ENCODE measurements around the gene TRIM59. TPM values are rescaled to one million over a fixed set of nuclear protein-coding genes. Genes with fewer than 3 reads are reported as not detected.

Gene TRIM59
- total RNA-seq, 2 donors from 2014 or later, result 0.99 to 2.1 TPM

GRCh38 chr3:160437083-160437455 lies 12.5 kb downstream of the TRIM59 start:
- H3K4me1 ChIP-seq, result no peaks in the 10 kb centered on the region
- TF ChIP-seq CTCF (IDR thresholded peaks at IDR 0.05) (no peak), POLR2A (IDR thresholded peaks at IDR 0.05) (no peak)
- H3K4me3 ChIP-seq, result no peak overlapping the region
- WGBS, 2 donors, result 77 to 88% methylated on average over 5 of the region's 5 CpGs
- DNase-seq (no peak), ATAC-seq (no peak)
- H3K9me3 ChIP-seq, result no peaks in the 10 kb centered on the region
- intact Hi-C loops (cut with DNase I), result no loop called here
- peaks cover 0 to 7% of the 10 kb centered on the region in 2 donors for H3K36me3 ChIP-seq (replicated peaks in 1 of 2; ENCODE audit: insufficient read depth in 1 of 2, low read depth in 2 of 2)
- H3K27ac ChIP-seq, result no peak overlapping the region
- H3K27me3 ChIP-seq, result no peaks in the 10 kb centered on the region

GRCh38 chr3:160435747-160436146 lies 13.8 kb downstream of the TRIM59 start:
- H3K4me3 ChIP-seq, result no peak overlapping the region
- no peaks in the 10 kb centered on the region for H3K9me3 ChIP-seq
- H3K36me3 ChIP-seq (replicated peaks in 1 of 2; ENCODE audit: insufficient read depth in 1 of 2, low read depth in 2 of 2), result peaks cover 3 to 13% of the 10 kb centered on the region in 2 donors
- DNase-seq (no peak), ATAC-seq (no peak)
- 96 to 100% methylated on average over 1 of the region's 1 CpG for WGBS, 2 donors
- no peak for TF ChIP-seq CTCF (IDR thresholded peaks at IDR 0.05)
- TF ChIP-seq POLR2A (IDR thresholded peaks at IDR 0.05), result no peak
- no peak overlapping the region for H3K27ac ChIP-seq
- no peaks in the 10 kb centered on the region for H3K27me3 ChIP-seq
- intact Hi-C loops (cut with DNase I), result no loop called here
- H3K4me1 ChIP-seq, result no peaks in the 10 kb centered on the region

- H3K36me3 ChIP-seq (replicated peaks in 1 of 2; ENCODE audit: insufficient read depth in 1 of 2, low read depth in 2 of 2), result peaks cover 3 to 13% of the 10 kb centered on the region in 2 donors
- H3K27ac ChIP-seq, result no peak overlapping the region
- no peak overlapping the region for H3K4me3 ChIP-seq
- H3K9me3 ChIP-seq, result no peaks in the 10 kb centered on the region
- DNase-seq, result no peak
- H3K27me3 ChIP-seq, result no peaks in the 10 kb centered on the region
- no peaks in the 10 kb centered on the region for H3K4me1 ChIP-seq
- ATAC-seq, result no peak
- 93% methylated on average over 2 of the region's 2 CpGs for WGBS, 2 donors
- no peak for TF ChIP-seq POLR2A (IDR thresholded peaks at IDR 0.05)
- TF ChIP-seq CTCF (IDR thresholded peaks at IDR 0.05), result no peak
- intact Hi-C loops (cut with DNase I), result no loop called here
Observed at GRCh38 chr3:160435095-160435494, 14.5 kb downstream of the TRIM59 start.

- ATAC-seq (no peak), DNase-seq (no peak)
- no peaks in the 10 kb centered on the region for H3K4me1 ChIP-seq
- H3K36me3 ChIP-seq (replicated peaks in 1 of 2; ENCODE audit: insufficient read depth in 1 of 2, low read depth in 2 of 2), result peaks cover 3 to 13% of the 10 kb centered on the region in 2 donors
- intact Hi-C loops (cut with DNase I), result no loop called here
- H3K9me3 ChIP-seq, result no peaks in the 10 kb centered on the region
- no peak for TF ChIP-seq POLR2A (IDR thresholded peaks at IDR 0.05)
- no peak for TF ChIP-seq CTCF (IDR thresholded peaks at IDR 0.05)
- H3K27me3 ChIP-seq, result no peaks in the 10 kb centered on the region
- WGBS, 2 donors, result 54 to 64% methylated on average over 2 of the region's 2 CpGs
- no peak overlapping the region for H3K4me3 ChIP-seq
- H3K27ac ChIP-seq, result no peak overlapping the region
Observed at GRCh38 chr3:160434071-160434470, 15.5 kb downstream of the TRIM59 start.

GRCh38 chr3:160427832-160428424 lies 21.7 kb downstream of the TRIM59 start:
- H3K27ac ChIP-seq, result no peak overlapping the region
- DNase-seq, result no peak
- no peaks in the 10 kb centered on the region for H3K4me1 ChIP-seq
- no peak overlapping the region for H3K4me3 ChIP-seq
- H3K27me3 ChIP-seq, result no peaks in the 10 kb centered on the region
- WGBS, 2 donors, result 92 to 95% methylated on average over 11 of the region's 11 CpGs
- H3K9me3 ChIP-seq, result no peaks in the 10 kb centered on the region
- ATAC-seq, result no peak
- TF ChIP-seq POLR2A (IDR thresholded peaks at IDR 0.05) (no peak), CTCF (IDR thresholded peaks at IDR 0.05) (no peak)
- intact Hi-C loops (cut with DNase I), result no loop called here
- H3K36me3 ChIP-seq (replicated peaks in 1 of 2; ENCODE audit: insufficient read depth in 1 of 2, low read depth in 2 of 2), result peaks cover 3 to 16% of the 10 kb centered on the region in 2 donors

All from body of pancreas (tissue), 4 donors.